Peyer's patch (tissue), 4 donors: Measurements from ENCODE around the gene FBXW5.

ENCODE experiments used
- CTCF ChIP-seq, 6 experiments: fragments of 450-650 bp in 4 of 6; fragments of 200-600 bp in 2 of 6; sonication (generic) in 1 of 6; IDR thresholded peaks; one replicate each; pipeline ENCODE4 v1.5.1; 2017 to 2019; ENCODE audit warnings: antibody characterized with exemption in 6 of 6, mild to moderate bottlenecking in 3 of 6, moderate library complexity in 1 of 6
- POLR2A ChIP-seq, 2 donors: fragments of 450-650 bp; IDR thresholded peaks; one replicate each; pipeline ENCODE4 v1.5.1; 2017; ENCODE audit warnings: antibody characterized with exemption in 2 of 2, mild to moderate bottlenecking in 2 of 2, moderate library complexity in 2 of 2

GRCh38 chr9:136927343-136928271 is 16.9 kb downstream of the FBXW5 start:
- TF ChIP-seq CTCF (IDR thresholded peaks at IDR 0.05) (no peak), POLR2A (IDR thresholded peaks at IDR 0.05) (no peak)
